ENCODE data around the gene SPATA9. TPM values are rescaled to one million over a fixed set of nuclear protein-coding genes. Genes with fewer than 3 reads are reported as not detected.

SPATA9 gene
- total and polyA plus RNA-seq, 9 of the 15 experiments (the other 6 are each of a cell fraction or from before 2014, with no cell fraction given) = 0.16 to 5.5 (median 0.39) TPM; not detected in 3

- peak; percentile 73; the same call in 1 of the 2 replicates for TF ChIP-seq CREM (IDR thresholded peaks at IDR 0.05; ENCODE audit: low read depth)
- TF ChIP-seq KDM2B (CRISPR knock-in tag; IDR thresholded peaks at IDR 0.05) = peak; percentile 99
- peak; percentile 99 for TF ChIP-seq E2F3 (CRISPR knock-in tag; IDR thresholded peaks at IDR 0.05)
- TF ChIP-seq CBX3 (IDR thresholded peaks at IDR 0.05; ENCODE audit: borderline replicate concordance in 1 of 2, low read length in 2 of 2) = peak in 1 of 2 experiments; percentile 29; a peak in 1 of 3 replicates
- TF ChIP-seq FOXK1 (CRISPR knock-in tag; IDR thresholded peaks at IDR 0.05; ENCODE audit: borderline replicate concordance) = no peak
- peak; percentile 93 for TF ChIP-seq FOSL1 (tag; conservative IDR thresholded peaks at IDR 0.05)
- peak; percentile 92 for TF ChIP-seq CHCHD3 (CRISPR knock-in tag; IDR thresholded peaks at IDR 0.05)
- TF ChIP-seq ZNF609 (CRISPR knock-in tag; IDR thresholded peaks at IDR 0.05; ENCODE audit: borderline replicate concordance) = no peak
- TF ChIP-seq GATAD2A (IDR thresholded peaks at IDR 0.05) = peak; percentile 99
- no peak for TF ChIP-seq POLR3A (IDR thresholded peaks at IDR 0.05; ENCODE audit: borderline replicate concordance, extremely low read depth, insufficient read depth, insufficient read length)
- TF ChIP-seq GTF2F1 (IDR thresholded peaks at IDR 0.05; ENCODE audit: low read depth, low read length) = no peak
- TF ChIP-seq E2F8 (IDR thresholded peaks at IDR 0.05; ENCODE audit: low read depth, partially characterized antibody) = peak; percentile 28
- TF ChIP-seq CGGBP1 (CRISPR knock-in tag; IDR thresholded peaks at IDR 0.05) = 0 out of 2 replicates have a peak, but pooled peaks have one; percentile 81
- peak; percentile 97 for TF ChIP-seq ZNF445 (CRISPR knock-in tag; IDR thresholded peaks at IDR 0.05; ENCODE audit: low read depth)
- peak; percentile 96 for TF ChIP-seq ZNF551 (CRISPR knock-in tag; IDR thresholded peaks at IDR 0.05)
- no peak for TF ChIP-seq CREBBP (IDR thresholded peaks at IDR 0.05; ENCODE audit: low read depth, low read length)
- TF ChIP-seq ZC3H4 (CRISPR knock-in tag; IDR thresholded peaks at IDR 0.05; ENCODE audit: borderline replicate concordance) = no peak
Observed at GRCh38 chr5:95728494-95729114, 45.8 kb upstream of the SPATA9 start (continued).
